NCI-H69 (cell line): ENCODE data around the gene MAEA.
"Not testable (repeated sequence)": the region's sequence is repeated elsewhere in the genome, so short reads cannot be mapped to it uniquely, and the experiment has no call there.

Experiments used
- DNase-seq: peaks from one replicate; lab custom pipeline; 2025; lab: John Stamatoyannopoulos, UW

Gene MAEA

GRCh38 chr4:1279253-1279652 lies 10.4 kb upstream of the MAEA start:
- no peak for DNase-seq

- no peak for DNase-seq
Observed at GRCh38 chr4:1283711-1284110, 6.0 kb upstream of the MAEA start.

- DNase-seq = no peak
Observed at GRCh38 chr4:1285151-1285789, 4.4 kb upstream of the MAEA start.

GRCh38 chr4:1285790-1286553 lies 3.7 kb upstream of the MAEA start:
- no peak for DNase-seq

- DNase-seq = peak; percentile 15
Observed at GRCh38 chr4:1288786-1289185, 905 bp upstream of the MAEA start.

GRCh38 chr4:1290165-1290977 lies 680 bp downstream of the MAEA start:
- peak; percentile 30 for DNase-seq

GRCh38 chr4:1291091-1291490 lies 1.4 kb downstream of the MAEA start:
- DNase-seq = peak; percentile 29

- DNase-seq = no peak
Observed at GRCh38 chr4:1291996-1292702, 2.5 kb downstream of the MAEA start.

- not testable (repeated sequence) for DNase-seq
Observed at GRCh38 chr4:1292703-1293011, 3.0 kb downstream of the MAEA start.

- DNase-seq = no peak
Observed at GRCh38 chr4:1293531-1293941, 3.8 kb downstream of the MAEA start.

- DNase-seq = no peak
Observed at GRCh38 chr4:1293991-1294390, 4.3 kb downstream of the MAEA start.

- no peak for DNase-seq
Observed at GRCh38 chr4:1294424-1294823, 4.7 kb downstream of the MAEA start.

- DNase-seq = no peak
Observed at GRCh38 chr4:1294891-1295290, 5.2 kb downstream of the MAEA start.

GRCh38 chr4:1295405-1296055 lies 5.8 kb downstream of the MAEA start:
- DNase-seq = no peak

GRCh38 chr4:1296324-1297022 lies 6.8 kb downstream of the MAEA start:
- no peak for DNase-seq

GRCh38 chr4:1297023-1297395 lies 7.3 kb downstream of the MAEA start:
- no peak for DNase-seq

- DNase-seq = no peak
Observed at GRCh38 chr4:1297456-1298325, 8.0 kb downstream of the MAEA start.

GRCh38 chr4:1298461-1298860 lies 8.8 kb downstream of the MAEA start:
- no peak for DNase-seq

- no peak for DNase-seq
Observed at GRCh38 chr4:1299301-1299860, 9.7 kb downstream of the MAEA start.
